ENCODE data around the gene SUSD4.

DNA sequence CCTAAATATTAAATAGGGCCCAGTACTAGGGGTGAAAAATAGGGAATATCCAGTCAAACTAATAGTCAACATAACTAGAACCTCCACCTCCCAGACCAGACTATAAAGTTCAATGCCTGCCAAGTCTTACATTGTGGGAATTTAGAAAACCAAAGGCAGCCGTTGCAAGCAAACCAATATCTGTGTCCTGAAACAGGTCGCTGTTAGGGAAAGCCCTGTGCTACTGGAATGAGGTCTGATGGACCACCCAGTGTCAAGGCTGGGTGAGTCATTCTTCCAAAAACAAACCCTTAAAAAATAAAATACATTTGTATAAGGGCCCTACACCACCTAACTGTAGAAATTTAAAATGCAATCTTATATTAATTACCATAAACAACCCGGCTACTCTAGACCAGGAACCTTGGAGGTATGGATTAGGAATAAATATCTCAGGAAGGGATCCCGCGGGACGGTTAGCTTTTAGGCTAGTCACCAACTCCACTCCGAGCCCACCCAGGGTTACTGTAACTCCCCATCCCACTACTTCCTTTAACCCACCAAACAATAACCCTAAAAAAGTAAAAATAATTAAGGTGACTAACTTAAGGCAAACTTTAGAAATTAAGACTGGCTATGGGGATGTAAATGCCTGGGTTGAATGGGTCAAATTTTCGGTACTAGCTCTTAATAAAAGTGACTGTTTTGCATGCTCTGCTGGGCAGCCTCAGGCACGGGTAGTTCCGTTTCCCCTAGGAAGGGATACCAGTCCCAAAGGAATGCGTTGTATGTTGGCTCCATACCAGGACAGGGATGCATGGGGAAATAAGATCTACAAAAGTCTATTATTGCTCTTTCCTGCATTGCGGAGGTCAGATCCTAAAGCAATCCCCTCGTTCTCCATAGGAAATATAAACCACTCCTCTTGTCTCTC is 155.6 kb downstream of the SUSD4 start:
- TF ChIP-seq, protein P1, sequence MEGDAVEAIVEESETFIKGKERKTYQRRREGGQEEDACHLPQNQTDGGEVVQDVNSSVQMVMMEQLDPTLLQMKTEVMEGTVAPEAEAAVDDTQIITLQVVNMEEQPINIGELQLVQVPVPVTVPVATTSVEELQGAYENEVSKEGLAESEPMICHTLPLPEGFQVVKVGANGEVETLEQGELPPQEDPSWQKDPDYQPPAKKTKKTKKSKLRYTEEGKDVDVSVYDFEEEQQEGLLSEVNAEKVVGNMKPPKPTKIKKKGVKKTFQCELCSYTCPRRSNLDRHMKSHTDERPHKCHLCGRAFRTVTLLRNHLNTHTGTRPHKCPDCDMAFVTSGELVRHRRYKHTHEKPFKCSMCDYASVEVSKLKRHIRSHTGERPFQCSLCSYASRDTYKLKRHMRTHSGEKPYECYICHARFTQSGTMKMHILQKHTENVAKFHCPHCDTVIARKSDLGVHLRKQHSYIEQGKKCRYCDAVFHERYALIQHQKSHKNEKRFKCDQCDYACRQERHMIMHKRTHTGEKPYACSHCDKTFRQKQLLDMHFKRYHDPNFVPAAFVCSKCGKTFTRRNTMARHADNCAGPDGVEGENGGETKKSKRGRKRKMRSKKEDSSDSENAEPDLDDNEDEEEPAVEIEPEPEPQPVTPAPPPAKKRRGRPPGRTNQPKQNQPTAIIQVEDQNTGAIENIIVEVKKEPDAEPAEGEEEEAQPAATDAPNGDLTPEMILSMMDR (conservative IDR thresholded peaks at IDR 0.05 in 1 of 2, IDR thresholded peaks at IDR 0.05 in 1 of 2; ENCODE audit: low read depth in 1 of 2, low read length in 2 of 2) = no peak
- no peak for TF ChIP-seq EZH2 (IDR thresholded peaks at IDR 0.05; ENCODE audit: low read length, missing control alignments)
